Measurements from ENCODE around the gene THOC6.
"Not testable (repeated sequence)": the region's sequence is repeated elsewhere in the genome, so short reads cannot be mapped to it uniquely, and the experiment has no call there.

The THOC6 gene

GRCh38 chr16:3072148-3072547 lies 48.3 kb downstream of the THOC6 start:
- not testable (repeated sequence) for DNase-seq (ENCODE audit: low spot score)

GRCh38 chr16:3072576-3073263 lies 48.9 kb downstream of the THOC6 start:
- DNase-seq (ENCODE audit: low spot score): not testable (repeated sequence)

DNA sequence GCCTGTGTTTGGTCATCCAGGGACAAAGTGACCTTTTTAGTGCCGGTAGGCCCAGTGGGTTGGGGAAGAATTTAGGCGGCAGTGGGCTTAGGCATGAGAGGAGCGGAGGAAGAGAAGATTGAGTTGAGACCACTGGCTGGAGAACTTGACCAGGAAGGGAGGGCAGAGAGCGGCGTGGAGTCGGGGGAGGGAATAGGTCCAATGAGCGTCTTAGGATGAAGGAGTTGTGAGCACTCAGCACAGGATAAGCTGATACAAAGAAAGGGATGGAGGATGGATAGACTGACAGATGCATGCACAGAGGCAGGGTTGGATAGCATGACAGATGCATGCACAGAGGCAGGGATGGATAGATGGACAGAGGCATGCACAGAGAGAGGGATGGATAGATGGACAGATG lies 49.6 kb downstream of the THOC6 start:
- DNase-seq (ENCODE audit: low spot score): no peak

DNA sequence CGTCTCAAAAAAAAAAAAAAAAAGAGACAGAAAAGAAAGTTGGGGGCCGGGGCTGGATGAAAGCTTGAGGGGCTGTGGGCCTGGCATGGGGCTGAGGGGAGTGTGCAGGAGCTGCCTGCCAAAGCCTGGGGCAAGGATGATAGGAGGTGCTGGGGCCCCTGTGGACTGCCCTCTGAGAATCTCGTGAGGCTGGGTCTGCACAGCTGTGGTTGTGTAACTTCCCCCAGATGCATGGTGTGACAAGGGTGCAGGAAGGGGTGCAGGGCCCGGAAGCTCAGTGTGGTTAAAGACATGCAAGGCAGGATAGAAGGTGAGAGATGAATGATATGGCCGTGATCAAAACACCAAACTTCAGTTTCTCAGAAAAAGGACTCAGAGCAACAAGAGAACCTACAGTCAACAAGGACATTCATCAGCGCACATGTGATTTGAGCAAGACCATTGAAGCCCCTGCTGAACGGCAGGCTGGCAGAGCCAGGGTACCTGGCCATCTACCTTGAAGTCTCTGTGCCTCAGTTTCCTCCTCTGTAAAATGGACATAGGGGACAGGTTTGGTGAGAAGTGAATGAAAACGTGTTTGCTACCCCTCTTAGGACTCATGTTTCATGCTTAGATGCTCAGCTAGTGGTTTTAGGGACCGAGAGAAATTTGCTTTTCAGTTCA lies 51.2 kb downstream of the THOC6 start:
- peak; percentile 68 for DNase-seq (ENCODE audit: low spot score)

DNA sequence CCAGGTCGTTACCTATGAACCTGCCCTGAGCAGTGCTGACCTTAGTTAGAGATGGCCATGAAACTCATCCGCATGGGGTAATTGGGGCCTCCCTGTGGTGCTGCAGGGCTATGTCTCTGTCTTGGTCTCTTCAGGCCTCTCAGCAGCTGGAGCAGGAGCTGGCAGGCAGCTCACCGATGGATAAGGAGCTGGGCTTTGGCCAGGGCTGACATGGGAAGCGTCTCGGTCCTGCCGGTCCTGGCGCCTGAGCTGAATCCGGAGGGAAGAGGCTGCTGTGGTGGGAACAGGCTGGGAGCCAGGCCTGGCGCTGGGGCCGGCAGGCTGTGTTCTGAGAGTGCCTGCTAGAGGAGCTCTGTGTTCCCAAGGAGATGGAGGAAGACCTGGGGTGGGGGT lies 51.7 kb downstream of the THOC6 start:
- DNase-seq (ENCODE audit: low spot score): no peak

- DNase-seq (ENCODE audit: low spot score): not testable (repeated sequence)
Measured at GRCh38 chr16:3075946-3076345, 52.1 kb downstream of the THOC6 start.

GRCh38 chr16:3076577-3076976 lies 52.7 kb downstream of the THOC6 start:
- no peak for DNase-seq (ENCODE audit: low spot score)
